DMS153 treated with DMSO at 0.1 percent for 48 hours (cell line): ENCODE data around the gene ARMC8.

Experiments
- DNase-seq: peaks from one replicate; lab custom pipeline; 2025; ENCODE audit not compliant: unreplicated experiment; lab: John Stamatoyannopoulos, UW

ARMC8 gene

DNA sequence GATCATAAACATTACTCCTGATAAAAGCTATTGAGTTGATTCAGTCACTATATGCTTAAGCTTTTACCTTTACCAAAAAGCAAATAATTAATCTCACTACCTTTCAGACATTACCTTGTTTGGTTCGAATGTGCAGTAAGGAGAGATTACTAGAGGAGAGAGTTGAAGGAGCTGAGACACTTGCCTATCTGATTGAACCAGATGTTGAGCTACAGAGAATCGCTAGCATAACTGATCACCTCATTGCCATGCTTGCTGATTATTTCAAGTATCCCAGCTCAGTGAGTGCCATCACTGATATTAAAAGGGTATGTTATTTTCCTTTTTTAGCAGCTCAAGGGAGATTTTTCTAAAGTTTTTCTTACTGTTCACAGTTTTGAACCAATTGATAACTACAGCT, 54.6 kb downstream of the ARMC8 start:
- no peak for DNase-seq

DNA sequence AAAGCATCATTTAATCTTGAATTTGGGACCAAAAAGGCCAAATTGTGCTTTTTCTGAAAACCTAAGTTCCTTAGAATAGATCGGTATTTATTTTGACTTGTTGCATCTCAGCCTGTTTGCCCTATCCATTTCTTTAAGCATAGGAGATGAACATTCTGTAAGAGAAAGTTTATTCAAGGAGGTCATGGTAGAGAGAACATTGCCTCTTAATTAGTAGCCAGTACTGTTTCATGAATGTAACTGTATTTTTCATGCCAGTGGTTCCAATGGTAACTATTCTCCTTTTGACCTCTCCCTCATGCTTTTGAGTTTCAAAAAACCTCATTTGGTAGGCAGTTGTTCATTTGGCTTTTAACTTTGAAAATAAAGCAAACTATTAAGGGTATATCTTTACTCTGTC, 55.4 kb downstream of the ARMC8 start:
- DNase-seq, result no peak

DNA sequence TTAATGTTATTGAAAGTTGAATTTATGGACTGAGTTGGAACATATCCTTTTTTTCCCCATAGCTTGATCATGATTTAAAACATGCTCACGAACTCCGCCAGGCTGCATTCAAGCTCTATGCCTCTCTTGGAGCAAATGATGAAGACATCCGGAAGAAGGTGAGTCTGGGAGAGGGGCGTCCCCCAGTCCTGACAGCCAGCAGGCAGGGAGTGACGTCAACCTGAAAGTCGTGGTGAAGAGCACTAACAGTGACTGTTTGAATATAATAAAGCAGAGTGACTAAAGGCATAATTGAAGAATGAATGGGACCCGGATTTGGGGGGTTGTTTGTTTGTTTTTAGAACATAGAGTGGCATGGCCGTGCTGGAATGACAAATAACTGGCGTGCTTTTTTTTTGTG, 57.9 kb downstream of the ARMC8 start:
- DNase-seq, result no peak

DNA sequence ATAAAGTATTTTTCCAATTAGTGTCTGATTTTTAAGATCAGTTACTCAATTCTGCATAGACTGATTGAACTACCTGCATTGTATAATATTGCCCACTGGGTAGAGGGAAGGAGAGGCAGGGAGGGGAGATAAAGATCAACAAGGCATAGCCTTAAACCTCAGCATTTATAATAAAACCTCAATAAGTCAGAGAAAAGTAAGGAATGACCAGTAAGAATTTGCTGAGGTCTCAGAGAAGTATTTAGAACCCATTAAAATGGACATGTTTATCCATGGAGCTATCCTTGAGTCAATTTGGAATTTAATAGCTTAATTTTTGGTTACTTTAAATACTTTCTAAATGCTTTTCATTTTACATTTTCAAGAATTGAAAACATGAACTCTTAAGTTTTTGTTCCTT, 62.5 kb downstream of the ARMC8 start:
- no peak for DNase-seq

DNA sequence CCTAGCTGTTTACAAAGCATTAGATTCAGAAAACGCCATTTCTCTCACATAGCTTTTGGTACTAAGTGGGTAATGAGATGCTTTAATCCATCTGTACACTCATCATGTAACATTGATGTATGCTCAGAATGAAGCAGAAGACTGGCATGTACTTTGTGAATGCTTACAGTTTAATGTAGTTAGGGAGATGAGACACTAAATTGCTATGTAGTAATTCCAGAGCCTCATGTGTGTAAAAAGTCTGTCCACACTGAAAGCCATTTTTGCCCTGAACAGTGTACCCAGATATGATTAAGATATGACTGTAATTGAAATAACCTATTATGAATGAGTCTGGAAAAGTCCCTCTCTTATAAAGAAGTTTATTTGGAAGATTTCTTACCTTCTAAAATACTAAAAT, 66.5 kb downstream of the ARMC8 start:
- DNase-seq, result no peak

DNA sequence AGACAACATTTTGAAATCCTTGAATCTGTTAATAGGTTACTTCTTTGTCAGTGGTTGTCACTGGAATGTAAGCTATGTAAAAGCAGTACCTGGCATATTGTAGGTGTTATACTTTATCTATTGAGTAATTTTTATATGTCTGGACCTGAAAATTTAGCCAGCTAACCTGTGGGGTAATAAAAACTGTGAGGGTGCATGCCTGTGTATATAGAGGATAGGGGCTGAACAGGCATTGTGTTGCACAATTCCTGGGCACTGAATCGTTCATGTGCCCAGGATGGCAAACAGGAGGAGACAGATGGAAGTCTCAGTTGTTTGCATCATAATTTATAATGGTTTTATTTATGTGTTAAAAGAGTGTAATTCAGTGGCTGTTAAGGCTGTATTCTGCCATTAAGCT, 67.1 kb downstream of the ARMC8 start:
- no peak for DNase-seq

DNA sequence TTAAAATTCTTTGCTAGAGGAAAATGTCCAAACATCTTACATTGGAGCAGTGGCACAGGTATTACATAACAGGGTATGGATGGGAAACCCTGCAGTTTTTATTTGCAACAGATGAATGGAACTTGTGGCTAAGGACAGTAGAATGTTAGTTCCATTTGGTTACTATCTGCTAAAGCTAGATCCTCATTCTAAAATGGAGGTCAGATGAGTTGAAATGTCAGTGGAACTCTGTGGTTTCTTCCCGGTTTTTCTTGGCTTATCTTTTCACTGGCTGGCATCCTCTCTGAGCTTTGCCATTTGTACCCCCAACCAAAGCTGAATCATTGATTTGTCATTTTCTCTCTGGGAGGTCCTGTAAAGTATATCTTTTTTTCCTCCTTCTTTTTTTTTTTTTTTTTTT, 68.9 kb downstream of the ARMC8 start:
- no peak for DNase-seq

DNA sequence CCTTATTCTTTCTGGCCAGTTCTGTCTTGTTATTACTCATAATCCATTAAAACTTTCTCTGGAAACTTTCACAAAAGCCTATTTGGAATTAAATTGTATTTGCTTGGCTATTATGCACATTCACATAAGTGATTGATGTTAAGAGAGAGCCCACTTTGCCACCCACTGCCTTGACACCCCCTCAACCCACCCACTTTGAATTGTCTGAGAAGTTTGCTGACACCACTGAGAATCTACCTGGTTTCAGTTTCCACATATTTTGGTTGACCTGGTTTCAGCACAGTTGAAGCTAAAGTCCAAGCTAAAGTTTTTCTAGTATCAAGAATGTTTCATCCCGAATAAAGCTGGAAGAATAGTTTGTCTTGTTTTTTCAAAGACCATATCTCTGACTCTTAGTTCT, 70.9 kb downstream of the ARMC8 start:
- no peak for DNase-seq

DNA sequence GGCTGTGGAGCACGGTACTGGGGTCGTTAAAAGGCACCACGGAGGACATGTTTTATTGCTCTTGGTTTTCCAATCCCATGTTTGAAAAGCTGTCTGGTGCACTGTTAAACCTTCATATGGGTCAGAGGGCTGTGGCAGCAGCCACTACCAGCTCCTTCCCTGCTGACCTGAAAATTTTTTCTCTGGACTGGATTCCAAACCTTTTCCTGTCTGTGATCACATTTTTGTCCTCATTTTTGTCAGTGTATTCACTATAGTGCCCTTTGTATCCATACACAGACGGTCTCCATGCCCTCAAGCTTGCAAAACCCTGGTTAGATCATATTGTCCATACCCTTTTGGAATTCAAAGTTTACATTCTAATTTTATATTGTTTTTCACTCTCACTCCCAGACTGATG, 72.0 kb downstream of the ARMC8 start:
- DNase-seq, result no peak

DNA sequence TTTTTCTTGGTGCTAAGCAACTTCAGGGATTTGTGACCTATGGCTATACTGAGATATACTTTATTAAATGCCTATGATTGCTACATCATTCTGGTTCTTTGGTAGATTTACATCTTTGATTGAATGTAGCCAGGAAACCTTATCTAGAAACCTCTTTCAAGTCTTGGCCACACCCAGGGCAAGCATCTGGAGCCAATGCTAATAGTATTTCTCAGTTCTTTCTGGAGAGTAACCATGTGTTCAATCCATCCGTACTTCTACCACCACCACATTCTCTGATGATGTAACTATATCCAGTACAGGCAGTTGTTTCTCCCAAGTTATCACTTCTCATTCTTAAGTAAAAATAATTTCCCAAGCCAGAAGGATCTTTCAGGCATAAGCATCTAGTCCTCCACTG, 73.5 kb downstream of the ARMC8 start:
- no peak for DNase-seq

DNA sequence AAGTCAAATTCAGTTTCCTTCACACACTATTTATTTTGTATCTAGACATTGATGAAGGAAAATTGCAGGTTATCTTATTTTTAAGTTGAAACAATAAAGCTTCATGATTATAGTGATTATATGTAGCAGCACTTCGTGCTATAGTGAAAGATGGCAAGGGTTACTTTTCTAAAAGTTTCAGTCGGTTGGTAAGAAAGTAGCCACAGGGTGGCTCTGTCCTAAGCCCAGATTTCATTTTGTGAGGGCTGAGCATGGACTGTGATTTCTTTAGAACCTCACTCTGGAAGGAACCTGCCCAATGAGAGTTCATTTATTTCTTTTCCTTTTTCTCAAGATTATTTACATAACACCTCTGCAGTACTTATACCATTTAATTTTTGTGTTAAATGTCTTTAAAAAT, 76.0 kb downstream of the ARMC8 start:
- DNase-seq, result no peak

DNA sequence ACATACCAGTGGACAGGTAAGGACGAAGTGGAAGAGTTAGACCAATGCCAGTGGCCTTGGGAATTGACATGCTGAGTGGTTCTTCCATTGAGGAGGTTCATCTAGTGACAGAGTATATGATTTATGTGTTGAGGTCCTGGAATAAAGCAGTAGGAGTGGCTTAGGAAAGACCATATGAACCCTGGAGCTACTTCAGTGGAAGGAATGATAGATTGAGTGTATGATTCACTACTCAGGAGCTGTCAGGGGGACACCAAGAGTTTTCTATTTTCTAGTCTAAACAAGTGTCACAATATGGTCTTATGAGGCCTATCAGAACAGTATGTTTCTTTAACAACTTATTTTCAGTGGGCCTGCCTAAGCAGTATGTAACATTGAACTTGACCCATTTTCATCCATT, 78.6 kb downstream of the ARMC8 start:
- no peak for DNase-seq

DNA sequence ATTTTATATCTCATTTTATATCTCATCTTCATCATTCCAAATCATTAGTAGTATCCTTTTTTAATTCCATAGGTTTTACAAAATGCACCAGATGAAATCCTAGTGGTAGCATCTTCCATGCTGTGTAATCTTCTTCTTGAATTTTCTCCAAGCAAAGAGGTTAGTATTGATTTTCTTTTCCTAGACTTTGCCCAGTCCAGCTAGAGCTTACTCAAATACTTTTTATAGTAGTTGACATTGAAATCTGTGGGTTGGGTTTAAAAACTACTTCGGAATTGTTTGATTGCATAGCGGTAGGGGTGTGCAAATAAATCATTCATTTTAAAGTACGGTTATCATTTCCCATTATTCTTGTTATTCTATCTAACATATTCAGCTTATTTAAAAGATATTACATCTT, 80.0 kb downstream of the ARMC8 start:
- DNase-seq, result no peak

DNA sequence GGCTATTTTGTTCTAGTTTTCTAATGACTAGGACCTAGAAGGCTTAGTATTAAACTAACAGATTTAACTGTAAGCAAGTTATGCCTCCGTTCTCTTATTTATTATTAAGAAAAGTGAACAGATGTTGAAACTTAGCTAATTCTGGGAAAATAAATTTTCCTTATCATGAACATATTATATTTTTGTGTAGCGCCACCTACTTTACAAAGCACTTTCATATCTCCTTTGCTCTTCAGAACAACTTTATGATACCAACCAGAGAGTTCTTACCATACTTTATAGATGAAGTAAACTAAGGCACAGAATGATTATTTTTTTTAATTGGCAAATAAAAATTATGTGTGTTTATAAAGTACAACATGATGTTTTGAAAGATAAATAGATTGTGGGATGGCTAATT, 83.1 kb downstream of the ARMC8 start:
- DNase-seq, result no peak

DNA sequence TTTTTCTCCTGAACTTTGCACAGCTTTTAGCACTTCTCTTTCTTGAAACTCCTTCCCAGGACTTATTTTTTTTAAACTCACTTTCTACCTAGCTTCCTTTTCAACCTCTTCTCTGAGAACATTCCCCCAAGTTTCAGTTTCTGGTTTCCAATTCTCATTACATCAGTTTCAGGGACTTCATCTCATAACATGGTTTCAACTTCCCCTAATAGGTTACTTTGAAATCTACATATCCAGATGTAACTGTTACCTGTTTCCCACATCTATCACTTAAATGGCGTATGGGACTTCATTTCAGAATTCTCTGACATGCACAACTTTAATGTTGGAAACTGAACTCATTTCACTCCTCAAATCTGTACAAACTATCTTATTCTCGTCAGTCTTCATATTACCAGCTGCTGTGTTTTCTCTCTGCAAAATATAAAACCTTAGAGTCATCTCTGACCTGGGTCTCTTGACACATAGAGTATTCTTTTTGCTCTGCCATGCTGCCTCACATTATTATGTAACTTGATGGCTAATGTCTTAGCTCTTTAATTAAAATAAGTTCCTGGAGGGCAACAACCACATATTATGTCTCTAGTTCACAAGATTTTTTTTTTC, 84.2 kb downstream of the ARMC8 start:
- no peak for DNase-seq

DNA sequence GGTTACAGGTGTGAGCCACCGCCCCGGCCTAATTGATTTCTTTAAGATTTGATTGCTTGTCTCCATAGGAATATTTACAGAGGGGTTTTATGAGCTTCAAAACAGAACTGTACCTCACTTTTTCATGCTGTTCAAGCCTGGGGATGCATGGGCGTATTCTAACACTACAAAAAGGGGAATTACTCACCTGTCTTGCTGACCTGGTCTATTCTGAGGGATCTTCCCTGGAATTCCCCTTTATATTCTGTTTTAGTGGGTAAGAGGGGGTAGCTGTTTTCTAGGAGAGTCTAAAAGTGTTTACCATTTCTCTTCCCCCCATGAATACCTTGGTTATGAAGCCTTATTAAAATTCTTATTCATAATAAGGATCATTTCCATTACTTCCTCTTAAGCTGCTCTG, 94.5 kb downstream of the ARMC8 start:
- DNase-seq, result no peak

DNA sequence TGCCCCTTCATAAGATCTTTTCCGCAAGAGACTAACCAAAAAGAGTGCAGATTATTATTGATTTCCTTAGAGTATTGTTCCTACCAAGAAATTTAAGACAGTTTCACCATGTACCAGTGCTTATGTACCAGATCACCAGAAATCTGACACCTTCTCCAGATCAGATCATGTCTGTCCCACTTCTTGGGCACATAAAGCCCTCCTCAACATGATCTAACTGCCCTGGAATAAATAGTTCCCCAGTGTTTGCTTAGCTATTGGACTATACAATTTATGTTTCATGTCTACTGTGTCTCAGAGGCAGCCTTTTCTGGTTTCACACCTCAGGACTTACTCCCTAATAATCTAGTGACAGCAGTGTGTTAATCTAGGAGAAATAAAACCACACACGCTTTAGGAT, 95.7 kb downstream of the ARMC8 start:
- no peak for DNase-seq

DNA sequence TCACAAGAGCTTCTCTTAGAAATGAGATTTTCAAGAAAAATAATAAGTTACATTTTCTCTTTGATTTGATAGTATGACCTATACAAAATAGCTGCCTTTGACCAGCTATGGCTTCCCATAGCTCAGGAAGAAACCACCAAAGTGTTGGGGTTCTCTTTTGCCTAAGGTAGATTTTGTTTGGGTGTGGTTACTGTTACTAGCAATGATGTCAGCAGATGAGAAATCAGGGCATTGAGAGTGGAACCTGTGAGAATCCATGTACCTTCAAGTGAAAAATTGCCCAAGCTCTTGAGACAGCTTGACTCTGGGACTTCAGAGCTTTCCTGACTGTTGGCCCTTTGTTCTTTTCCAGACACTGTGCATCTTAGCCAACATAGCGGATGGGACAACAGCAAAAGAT, 97.0 kb downstream of the ARMC8 start:
- no peak for DNase-seq

DNA sequence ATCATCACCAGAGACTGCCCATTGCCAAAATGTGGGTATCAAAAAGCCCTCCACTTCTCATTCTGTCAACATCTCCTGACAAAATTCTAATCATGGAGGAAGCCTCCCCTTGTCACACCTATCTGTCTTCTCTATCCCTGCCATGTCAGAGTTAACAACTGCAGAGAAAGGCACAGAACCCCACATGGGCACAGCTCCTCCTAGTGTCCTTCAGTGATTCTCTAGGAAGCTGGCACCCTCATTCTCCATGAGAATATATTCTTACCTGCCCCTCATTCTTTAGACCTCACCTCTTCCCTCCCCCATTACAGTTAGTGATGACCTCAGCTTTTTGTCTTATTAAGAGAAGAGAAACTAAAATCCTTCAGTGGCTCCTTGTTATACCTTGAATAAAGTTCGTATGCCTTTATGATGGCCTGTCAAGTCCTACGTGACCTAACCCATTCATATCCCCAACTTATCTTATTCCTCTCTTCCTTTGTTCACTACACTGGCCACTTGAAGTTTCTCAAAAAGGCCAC, 97.9 kb downstream of the ARMC8 start:
- DNase-seq, result no peak

DNA sequence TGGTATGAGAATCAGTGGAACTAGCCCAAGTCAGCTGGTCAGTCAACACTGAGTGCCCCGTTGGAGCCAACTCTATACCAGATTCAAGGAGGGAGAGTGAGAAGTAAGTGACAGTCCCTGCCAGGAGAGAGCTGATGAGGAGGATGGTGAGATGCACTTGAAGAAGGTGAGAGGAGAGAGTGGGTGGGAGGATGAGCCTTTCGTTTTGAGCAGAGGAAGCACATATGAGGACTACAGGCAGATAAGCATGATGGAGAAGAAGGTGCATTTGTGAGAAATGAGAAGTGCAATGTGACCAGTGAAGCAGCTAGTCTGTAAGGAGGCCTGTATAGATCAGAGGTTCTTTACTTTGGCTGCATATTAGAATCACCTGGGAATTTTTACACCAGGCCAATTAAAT, 102.2 kb downstream of the ARMC8 start:
- no peak for DNase-seq

DNA sequence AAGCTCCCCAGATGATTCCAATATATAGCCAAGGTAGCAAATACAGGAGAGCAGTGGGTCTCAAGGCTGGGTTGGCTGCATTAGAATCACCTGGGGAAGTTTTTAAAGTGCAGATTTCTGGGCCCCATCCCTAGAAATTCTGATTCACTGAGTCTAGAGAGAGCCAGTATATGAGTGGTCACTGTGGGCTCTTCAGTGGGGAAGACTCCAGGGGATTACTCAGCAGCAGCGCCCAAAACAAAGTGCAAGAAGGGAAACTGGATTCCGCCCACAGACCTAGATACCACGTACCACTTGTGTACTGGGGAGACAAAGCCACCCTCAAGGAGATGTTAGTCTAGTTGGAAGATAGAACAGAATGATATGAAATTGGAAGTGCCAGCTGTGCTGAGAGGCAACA, 102.6 kb downstream of the ARMC8 start:
- DNase-seq, result no peak

DNA sequence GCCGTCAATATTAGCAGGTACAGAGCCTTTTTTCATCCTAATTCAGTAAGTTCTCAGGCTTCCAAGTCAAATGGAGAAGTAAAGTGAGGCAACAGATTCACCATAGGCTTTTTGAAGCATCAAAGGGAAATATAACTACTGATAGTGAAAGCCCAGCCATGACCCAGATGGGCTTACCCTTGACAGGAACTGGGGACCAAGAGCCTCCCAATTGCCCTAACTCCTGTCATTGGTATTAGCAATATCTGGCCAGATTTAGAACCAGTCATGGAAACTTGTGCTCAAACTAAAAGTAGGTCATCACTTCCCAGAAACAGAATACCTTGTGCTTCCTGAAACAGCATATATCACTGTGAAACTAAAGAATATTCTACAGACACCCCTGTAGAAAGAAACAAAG, 109.5 kb downstream of the ARMC8 start:
- DNase-seq, result no peak

DNA sequence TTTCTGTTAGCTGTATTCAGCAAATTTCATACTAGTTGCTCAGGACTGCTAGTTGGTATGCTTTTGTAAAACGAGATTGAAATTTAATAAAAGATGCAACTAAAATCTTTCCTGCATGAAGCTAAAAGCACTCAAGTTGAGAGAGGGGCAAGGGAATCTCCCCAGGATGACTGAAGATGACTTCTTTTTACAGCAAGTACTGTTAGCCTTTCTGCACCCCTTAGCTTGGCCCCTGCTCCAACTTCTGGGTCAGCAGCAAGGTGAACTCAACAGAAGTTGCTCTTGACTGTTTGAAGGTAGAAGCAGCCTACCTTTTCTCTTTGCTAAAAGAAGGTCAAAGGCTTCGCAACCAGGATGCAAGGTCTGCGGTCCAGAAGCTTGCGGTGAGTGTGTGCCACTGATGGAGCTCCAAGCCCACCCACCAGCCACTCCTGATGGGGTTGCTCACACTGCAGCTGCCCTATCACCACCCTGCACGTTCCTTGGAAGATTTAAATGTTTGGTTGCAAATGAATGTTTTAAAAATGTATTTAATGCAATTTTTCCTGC, 110.0 kb downstream of the ARMC8 start:
- no peak for DNase-seq
